GM19099 (cell line): Measurements from ENCODE around the gene CST9L.

Experiments
- POLR2A ChIP-seq: IDR thresholded peaks from 3 replicates; pipeline ENCODE4 v1.6.1; 2011; ENCODE audit warnings: low read depth; ENCODE audit not compliant: insufficient read length; ENCODE audit errors: extremely low read depth

Gene CST9L

DNA sequence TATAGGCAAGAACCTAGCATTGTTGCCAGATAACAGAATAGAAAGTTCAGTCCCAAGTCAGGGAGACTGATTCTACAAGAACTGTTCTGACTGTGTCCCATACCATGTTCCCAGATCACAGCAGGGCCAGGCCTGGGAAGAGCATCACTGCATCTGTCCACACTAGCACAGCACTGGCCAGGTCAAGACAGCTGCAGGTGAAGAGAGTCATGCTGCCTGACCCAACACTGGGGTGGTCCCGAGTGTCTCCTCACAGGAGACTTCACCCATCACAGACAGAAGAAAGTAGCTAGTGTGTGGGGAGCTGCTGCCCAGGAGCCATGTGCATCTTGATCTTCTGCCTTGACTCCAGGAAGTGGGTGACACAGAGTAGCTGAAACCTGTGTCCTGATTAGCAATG lies 1.3 kb upstream of the CST9L start:
- no peak for TF ChIP-seq POLR2A

DNA sequence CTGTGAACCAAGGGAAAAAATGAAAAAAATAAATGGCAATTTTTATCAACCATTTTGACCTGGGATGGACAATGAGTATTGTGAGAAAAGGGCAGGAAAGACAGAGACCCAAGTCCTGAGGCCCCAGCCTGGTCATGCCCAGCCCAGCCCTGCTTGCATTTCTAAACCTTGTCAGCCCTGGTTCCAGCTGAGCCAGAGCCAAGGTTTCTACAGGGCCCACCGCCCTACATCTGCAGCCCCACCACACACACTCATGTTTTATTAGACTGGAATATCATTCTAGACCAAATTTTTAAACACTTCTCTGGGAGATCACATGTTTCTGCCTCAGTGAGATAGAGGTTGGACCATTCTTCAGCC lies 667 bp upstream of the CST9L start:
- TF ChIP-seq POLR2A, result no peak

DNA sequence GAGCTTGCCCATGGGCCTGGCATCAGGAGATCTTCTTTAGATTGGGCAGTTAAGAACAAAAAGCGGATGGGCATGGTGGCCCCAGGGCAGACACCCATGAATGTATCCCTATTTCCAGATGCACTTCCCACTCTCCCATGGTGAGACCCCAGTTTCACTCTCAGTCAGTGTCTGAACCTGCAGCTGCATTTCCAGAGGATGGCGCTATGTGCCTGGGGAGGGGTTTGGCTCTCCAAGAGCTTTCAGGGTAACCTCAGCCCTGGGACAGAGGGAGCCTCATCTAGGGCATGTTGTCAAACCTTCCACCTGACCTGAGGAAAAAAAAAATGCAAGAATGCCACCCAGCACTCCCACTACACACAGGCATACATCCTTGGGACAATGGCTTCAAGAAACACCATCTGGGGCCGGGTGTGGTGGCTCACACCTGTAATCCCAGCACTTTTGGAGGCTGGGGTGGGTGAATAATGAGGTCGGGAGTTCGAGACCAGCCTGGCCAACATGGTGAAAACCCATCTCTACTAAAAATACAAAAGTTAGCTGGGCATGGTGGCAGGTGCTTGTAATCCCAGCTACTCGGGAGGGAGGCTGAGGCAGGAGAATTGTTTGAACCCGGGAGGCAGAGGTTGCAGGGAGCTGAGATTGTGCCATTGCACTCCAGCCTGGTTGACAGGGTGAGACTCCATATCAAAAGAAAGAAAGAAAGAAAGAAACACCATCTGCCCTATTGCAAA lies 1.9 kb downstream of the CST9L start:
- no peak for TF ChIP-seq POLR2A

DNA sequence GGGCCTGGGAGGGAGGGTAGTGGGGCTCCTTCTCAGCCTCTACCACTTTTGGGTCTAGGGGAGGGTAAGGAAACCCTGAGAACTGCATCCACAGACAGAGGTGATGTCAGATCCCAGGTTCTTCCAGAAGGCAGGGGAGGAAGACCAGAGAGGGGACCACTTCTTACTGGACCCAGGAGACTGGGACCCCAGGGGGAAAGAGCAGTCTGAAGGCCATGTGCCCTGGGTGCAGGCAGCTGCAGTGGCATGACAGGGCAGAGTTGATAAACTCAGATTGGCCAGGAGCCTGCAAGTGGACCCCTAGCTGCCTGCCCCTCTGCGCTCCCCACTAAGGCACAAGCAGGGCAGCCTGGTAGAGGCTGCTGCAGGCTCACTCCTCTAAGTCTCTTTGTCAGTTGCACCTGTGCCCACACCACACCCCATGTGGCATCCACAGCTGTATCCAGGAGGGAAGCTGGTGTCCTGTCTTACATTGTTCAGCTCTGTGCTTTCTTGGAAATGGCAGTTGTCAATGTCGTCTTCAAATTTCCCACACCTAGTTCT lies 2.7 kb downstream of the CST9L start:
- no peak for TF ChIP-seq POLR2A

DNA sequence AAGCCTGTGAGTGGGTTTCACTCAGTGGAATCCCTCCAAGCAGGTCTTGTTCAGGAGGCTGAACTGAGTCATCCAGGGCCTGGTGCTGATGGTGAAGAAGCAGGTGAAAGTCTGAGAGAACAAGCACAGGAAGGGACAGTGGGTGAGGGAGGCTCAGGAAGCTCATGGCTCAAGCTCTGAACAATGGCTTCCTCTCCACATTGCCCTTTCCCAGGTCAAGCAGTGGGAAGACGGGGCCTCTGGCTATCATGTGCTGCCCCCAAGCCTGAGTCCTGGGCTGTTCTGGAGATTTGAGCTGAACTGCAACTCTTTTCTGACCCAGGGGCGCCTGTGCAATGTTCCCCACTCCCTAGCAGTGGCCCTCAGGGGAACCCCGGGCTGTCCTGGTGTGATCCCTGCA lies 3.4 kb downstream of the CST9L start:
- TF ChIP-seq POLR2A, result no peak

DNA sequence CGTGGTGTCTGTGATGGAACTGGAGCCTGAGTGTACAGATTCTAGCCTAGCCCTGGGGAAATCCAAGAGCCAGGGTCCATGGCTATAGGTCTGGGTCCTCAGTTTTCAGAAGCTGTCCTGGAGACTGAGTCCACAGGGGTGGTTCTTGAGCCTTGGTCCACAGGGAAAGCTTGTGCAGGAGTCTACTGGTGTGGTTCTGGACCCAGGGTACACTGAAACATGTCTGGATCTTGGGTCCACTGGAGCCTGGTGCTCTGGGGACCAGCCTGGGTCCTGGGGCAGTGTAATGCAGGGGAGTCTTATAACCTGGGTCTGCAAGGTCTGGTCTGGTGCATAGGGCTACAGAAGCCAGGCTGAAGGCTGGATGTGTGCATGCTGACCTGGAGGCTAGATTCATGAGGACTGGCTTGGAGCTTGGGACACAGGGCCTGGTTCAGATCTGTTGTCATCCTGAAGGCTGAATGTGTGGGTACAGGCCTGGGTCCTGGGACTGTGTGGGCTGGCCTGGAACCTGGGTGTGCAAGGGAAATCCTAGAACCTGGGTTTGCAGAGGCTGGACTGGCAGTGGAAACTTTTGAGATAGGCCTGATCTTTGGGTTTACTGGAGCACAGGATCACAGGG lies 5.5 kb downstream of the CST9L start:
- TF ChIP-seq POLR2A, result no peak

DNA sequence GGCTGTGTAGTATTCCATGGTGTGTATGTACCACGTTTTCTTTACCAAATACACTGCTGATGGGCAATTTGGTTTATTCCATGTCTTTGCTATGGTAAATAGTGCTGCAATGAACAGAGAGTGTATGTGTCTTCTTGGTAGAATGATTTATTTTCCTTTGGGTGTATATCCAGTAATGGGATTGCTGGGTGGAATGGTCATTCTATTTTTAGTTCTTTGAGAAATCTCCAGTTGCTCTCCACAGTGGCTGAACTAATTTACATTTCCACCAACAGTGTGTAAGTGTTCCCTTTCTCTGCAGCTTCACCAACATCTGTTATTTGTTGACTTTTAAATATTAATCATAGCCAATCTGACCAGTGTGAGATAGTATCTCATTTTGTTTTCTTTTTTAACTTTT lies 13.9 kb downstream of the CST9L start:
- no peak for TF ChIP-seq POLR2A

DNA sequence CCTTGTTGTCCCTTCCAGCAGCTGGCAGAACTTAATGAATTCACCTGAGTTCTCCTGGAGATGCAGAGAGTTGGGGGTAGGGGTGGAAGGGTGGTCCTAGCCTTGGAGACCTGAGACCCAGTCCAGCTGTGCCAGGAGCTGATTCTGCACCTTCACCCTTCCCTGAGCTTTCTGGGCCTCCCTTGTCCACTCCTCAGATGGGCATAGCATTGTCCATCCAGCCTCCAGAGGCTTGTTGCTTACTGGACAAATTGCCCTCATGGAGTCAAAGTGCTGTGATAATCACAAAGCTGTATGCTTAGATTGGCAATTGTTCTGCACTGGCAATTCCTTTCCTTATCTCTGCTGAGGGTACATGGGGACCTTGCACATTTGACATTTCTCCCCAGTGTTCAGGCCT lies 16.5 kb downstream of the CST9L start:
- TF ChIP-seq POLR2A, result no peak

DNA sequence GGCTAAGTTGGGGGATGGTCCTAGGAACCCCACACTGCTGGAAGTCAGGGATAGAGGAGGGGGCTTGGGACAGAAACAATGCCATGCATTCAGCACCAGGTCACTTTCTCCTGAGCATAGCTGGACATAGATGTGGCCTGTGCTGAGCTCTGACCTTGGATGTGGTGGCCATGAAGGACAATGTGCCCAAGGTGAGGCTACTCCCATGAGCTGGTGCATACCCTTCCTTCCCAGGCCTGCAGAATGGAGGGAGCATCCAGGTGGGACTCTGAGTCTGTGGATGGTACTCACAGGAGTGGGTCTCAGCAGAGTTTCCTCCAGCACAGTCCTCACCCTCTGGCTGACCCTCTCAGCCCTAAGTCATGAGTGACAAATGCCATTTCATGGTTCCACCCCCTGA lies 16.9 kb downstream of the CST9L start:
- no peak for TF ChIP-seq POLR2A

DNA sequence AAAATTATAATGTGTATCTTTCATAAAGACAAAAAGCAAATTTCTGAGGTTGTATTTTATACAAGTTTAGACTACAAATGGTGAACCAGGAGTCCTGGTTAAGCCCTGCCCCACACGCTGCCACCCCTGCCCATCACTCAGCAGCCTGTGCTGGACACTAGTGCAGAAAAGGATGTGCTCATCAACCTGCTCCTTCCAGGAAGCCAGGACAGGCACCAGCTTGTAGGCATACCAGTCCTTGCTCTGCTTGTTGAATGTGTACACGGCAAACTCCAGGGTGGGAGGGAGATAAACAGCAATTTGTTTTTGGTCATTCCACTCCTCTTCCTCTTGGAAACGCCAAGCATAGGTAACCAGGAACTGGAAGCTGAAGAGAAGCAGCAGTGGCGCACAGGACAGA lies 18.1 kb downstream of the CST9L start:
- no peak for TF ChIP-seq POLR2A

DNA sequence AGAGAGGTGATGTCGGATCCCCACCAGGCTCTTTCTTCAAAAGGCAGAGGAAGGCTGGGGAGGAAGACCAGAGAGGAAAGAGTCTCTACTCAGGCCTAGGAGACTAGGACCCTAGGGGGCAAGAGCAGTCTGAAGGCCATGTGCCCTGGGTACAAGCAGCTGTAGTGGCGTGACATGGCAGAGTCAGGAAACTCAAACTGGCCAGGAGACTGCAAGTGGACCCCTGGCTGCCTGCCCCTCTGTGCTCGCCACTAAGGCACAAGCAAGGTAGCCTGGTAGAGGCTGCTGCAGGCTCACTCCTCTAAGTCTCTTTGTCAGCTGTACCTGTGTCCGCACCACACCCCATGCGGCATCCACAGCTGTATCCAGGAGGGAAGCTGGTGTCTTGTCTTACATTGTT lies 19.9 kb downstream of the CST9L start:
- no peak for TF ChIP-seq POLR2A

DNA sequence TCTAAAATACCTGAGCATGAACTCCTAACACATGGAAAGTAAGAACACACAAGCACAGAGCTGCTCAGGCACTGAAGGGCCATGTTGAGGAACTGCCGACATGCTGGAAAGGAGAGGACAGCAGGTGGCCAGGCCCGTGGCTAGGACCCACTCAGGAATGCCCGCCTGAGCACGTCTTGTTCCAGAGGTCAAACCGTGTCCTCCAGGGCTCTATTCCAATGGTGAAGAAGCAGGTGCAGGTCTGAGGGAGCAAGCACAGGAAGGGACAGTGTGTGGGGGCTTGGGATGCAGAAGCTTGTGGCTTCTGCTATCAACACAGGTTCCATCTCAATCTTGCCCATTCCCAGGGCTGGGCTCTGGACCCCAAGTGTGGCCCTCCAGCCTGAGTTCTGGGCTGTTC lies 20.7 kb downstream of the CST9L start:
- no peak for TF ChIP-seq POLR2A

DNA sequence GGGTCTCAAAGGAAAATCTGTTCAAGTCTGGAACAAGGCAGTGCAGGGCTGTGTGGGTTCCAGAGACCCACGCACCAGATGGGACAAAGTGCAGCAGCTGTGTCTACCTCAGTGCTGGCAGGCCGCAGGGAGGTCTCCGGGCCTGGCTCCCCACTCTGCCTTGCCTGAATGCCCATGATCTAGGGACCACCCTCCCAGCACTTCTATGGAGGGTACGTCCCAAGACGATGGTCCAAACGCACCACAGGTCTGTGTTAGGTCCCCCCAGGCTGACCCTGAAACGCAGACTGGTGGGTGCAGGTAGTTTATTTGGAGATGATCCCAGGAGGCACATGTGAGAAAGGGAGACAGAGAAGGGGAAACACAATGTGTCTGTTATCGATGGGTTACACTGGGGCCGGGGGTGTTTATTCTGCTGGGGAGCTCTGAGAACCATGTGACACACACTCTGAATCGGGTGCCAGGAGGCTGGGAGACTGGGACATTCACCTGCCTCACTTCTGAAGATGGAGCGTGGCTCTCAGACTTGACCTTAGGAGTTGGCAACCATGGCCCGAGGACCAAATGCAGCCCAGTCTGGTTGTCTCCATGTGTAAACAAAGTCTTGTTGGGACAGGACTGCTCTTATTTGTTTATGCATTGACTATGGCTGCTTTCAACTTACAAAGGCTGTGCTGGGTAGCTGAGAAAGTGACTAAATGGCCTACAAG lies 21.7 kb downstream of the CST9L start:
- no peak for TF ChIP-seq POLR2A

DNA sequence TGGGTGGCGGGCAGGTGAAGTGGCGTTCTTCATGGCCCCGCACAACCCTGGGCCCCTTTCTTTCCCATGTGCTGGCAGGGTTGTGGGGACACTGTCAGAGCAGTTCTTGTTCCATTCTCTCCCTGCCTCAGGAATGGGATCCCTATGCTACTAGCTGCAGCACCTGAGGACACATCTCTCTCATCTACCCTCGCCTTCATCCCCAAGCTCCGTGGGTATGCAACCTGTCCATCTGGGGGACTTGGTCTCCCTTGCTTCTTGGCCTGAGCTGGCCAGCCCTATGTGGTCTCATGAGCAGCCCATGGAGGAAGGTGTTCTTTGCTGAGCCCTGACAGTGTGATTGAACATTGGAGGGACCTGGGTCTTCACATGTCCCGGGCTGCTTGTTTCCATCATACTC lies 24.2 kb downstream of the CST9L start:
- no peak for TF ChIP-seq POLR2A

DNA sequence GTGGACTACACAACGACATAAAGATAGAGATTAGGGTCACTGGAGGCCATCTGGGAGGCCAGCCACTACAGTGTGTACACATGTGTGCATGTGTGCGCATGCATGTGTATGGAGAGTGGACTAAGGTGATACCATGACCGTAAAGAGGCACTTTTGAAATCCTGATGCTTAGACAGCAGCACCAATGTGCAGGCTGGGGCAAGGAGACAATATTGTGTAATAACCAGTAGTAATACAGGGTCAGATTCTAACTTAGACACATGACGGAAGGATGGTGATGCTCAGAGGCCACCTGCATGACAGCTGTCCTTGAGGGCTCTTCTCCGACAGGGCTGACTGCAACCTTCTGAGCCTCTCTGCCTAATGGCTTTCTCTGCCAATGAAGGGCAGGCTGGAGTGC lies 25.5 kb downstream of the CST9L start:
- TF ChIP-seq POLR2A, result no peak

DNA sequence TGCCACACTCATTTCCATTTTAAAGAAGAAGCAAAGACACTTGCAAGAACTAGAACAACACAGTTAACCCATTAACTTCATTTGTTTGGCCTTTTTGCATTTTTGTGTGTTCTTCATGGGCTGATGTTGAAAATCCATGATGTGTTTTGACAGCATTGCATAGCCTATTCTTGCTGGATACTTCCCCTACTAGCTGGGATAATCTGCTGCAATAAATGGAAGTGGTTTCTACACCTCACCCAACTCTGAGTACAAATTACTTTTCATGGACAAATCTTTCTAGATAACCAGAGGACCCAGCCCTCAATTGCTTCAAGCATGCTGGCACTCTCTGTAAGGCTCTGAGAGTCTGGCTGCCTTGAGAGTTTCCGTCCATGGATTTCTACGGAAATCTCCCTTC lies 26.5 kb downstream of the CST9L start:
- no peak for TF ChIP-seq POLR2A
